Neuronal stem cell (in vitro differentiated cells): ENCODE data around the gene AMBRA1.
A peak's percentile ranks its signal among the peaks of the same experiment; 100 is the strongest.

Experiments
- DNase-seq: peaks from one replicate; pipeline ENCODE4 v3.0.0-alpha.2; 2013; ENCODE audit warnings: low spot score
- H2AFZ ChIP-seq: one replicate; pipeline ENCODE4 v1.6.1; 2013; ENCODE audit warnings: mild to moderate bottlenecking, low read length, inconsistent platforms
- H2AK5ac ChIP-seq: 2 replicates; pipeline ENCODE4 v1.6.1; 2013; ENCODE audit warnings: low read depth, mild to moderate bottlenecking, inconsistent platforms, low read length, moderate library complexity, mixed read lengths
- H2BK120ac ChIP-seq: 2 replicates; pipeline ENCODE4 v1.6.1; 2013; ENCODE audit warnings: low read depth, mild to moderate bottlenecking, inconsistent platforms, low read length, moderate library complexity, mixed read lengths
- H2BK12ac ChIP-seq: one replicate; pipeline ENCODE4 v1.6.1; 2013; ENCODE audit warnings: low read length, inconsistent platforms
- H2BK15ac ChIP-seq: 2 replicates; pipeline ENCODE4 v1.6.1; 2013; ENCODE audit warnings: mild to moderate bottlenecking, low read length, inconsistent platforms, mixed read lengths
- H2BK5ac ChIP-seq: one replicate; pipeline ENCODE4 v1.6.1; 2013; ENCODE audit warnings: inconsistent platforms, mild to moderate bottlenecking, low read length, moderate library complexity
- H3K14ac ChIP-seq: one replicate; pipeline ENCODE4 v1.6.1; 2013; ENCODE audit warnings: low read length, inconsistent platforms
- H3K18ac ChIP-seq: 2 replicates; pipeline ENCODE4 v1.6.1; 2013; ENCODE audit warnings: low read length, inconsistent platforms
- H3K23ac ChIP-seq: 2 replicates; pipeline ENCODE4 v1.6.1; 2013; ENCODE audit warnings: low read depth, mild to moderate bottlenecking, mixed read lengths, low read length, inconsistent platforms; ENCODE audit not compliant: poor library complexity
- H3K27ac ChIP-seq: replicated peaks from 3 replicates; pipeline ENCODE4 v1.5.1; 2013; ENCODE audit warnings: low read length, inconsistent platforms
- H3K27me3 ChIP-seq, 3 experiments: 2 replicates each; pipeline ENCODE4 v1.6.1; 2013; ENCODE audit warnings: low read length in 3 of 3, mild to moderate bottlenecking in 2 of 3, inconsistent platforms in 1 of 3, low read depth in 1 of 3, mixed read lengths in 1 of 3, moderate library complexity in 1 of 3; ENCODE audit not compliant: control insufficient read depth in 3 of 3, insufficient read depth in 3 of 3
- H3K36me3 ChIP-seq, 2 donors: replicated peaks in 1 of 2; 2 replicates each; pipeline ENCODE4 v1.6.1; 2013; ENCODE audit warnings: low read length in 2 of 2; ENCODE audit not compliant: control insufficient read depth in 2 of 2, insufficient read depth in 2 of 2
- H3K4ac ChIP-seq: 2 replicates; pipeline ENCODE4 v1.6.1; 2013; ENCODE audit warnings: inconsistent platforms, mild to moderate bottlenecking, low read length, moderate library complexity
- H3K4me1 ChIP-seq, 2 donors: 1 replicate in 1 of 2; 2 replicates in 1 of 2; pipeline ENCODE4 v1.6.1; 2013; ENCODE audit warnings: low read length in 2 of 2, low read depth in 1 of 2; ENCODE audit not compliant: control insufficient read depth in 2 of 2, insufficient read depth in 1 of 2
- H3K4me2 ChIP-seq: one replicate; pipeline ENCODE4 v1.6.1; 2013; ENCODE audit warnings: mild to moderate bottlenecking, low read length, inconsistent platforms; ENCODE audit not compliant: insufficient read depth, poor library complexity, severe bottlenecking
- H3K4me3 ChIP-seq, 2 donors: 2 replicates each; pipeline ENCODE4 v1.5.1; 2013; ENCODE audit warnings: low read length in 2 of 2, mild to moderate bottlenecking in 2 of 2, inconsistent platforms in 1 of 2, moderate library complexity in 1 of 2
- H3K79me1 ChIP-seq: one replicate; pipeline ENCODE4 v1.6.1; 2013; ENCODE audit warnings: low read depth, mild to moderate bottlenecking, inconsistent platforms, low read length, moderate library complexity
- H3K9ac ChIP-seq: one replicate; pipeline ENCODE4 v1.6.1; 2013; ENCODE audit warnings: mild to moderate bottlenecking, low read depth, low read length, inconsistent platforms; ENCODE audit not compliant: poor library complexity
- H3K9me3 ChIP-seq, 2 donors: replicated peaks in 1 of 2; 2 replicates each; pipeline versions ENCODE3 to v1.6.1; 2013; ENCODE audit warnings: low read length in 2 of 2, mild to moderate bottlenecking in 2 of 2, inconsistent platforms in 1 of 2, low read depth in 1 of 2, mixed read lengths in 1 of 2, moderate library complexity in 1 of 2; ENCODE audit not compliant: control insufficient read depth in 2 of 2, insufficient read depth in 1 of 2
- H4K8ac ChIP-seq: one replicate; pipeline ENCODE4 v1.6.1; 2013; ENCODE audit warnings: low read depth, mild to moderate bottlenecking, inconsistent platforms, low read length, moderate library complexity
- H4K91ac ChIP-seq: one replicate; pipeline ENCODE4 v1.6.1; 2013; ENCODE audit warnings: low read length, low read depth, mild to moderate bottlenecking, inconsistent platforms; ENCODE audit not compliant: poor library complexity
- WGBS, 2 donors: extraction: QIAGEN DNeasy Blood & Tissue Kit; methylation state at CpG; one replicate each; pipeline ENCODE4 v1.1.7; 2013; ENCODE audit warnings: missing lambda C conversion rate in 2 of 2, mixed read lengths in 1 of 2; ENCODE audit not compliant: insufficient read length in 2 of 2, insufficient replicate concordance in 1 of 2; ENCODE audit errors: extremely low coverage in 2 of 2; 5-methylcytosine and 5-hydroxymethylcytosine counted together

Gene AMBRA1

GRCh38 chr11:46438211-46438610 is 155.6 kb downstream of the AMBRA1 start:
- WGBS, 2 donors: no CpG with 5 or more reads among the region's 4 CpGs
- no peak overlapping the region for H2BK120ac ChIP-seq
- H3K4me1 ChIP-seq: no peaks in the 10 kb centered on the region

GRCh38 chr11:46437122-46437689 is 156.6 kb downstream of the AMBRA1 start:
- Histone ChIP-seq H4K91ac (no peak overlapping the region), H3K27me3 (no peaks in the 10 kb centered on the region), H3K36me3 (peaks cover 14 to 53% of the 10 kb centered on the region in 2 donors), H3K4me2 (no peak overlapping the region), H4K8ac (no peak overlapping the region), H3K79me1 (no peaks in the 10 kb centered on the region), H3K4ac (no peak overlapping the region), H3K9me3 (no peaks in the 10 kb centered on the region), H3K18ac (no peak overlapping the region), H3K27ac (no peak overlapping the region), H2AK5ac (no peak overlapping the region), H3K23ac (no peak overlapping the region), H2BK120ac (no peak overlapping the region), H3K14ac (no peak overlapping the region), H3K4me3 (no peak overlapping the region), H2BK5ac (no peak overlapping the region), H3K4me1 (no peaks in the 10 kb centered on the region), H2BK12ac (no peak overlapping the region), H2BK15ac (no peak overlapping the region), H2AFZ (no peak overlapping the region), H3K9ac (no peak overlapping the region)
- no CpG with 5 or more reads among the region's 6 CpGs for WGBS, 2 donors
- DNase-seq: no peak

More at GRCh38 chr11:46438211-46438610, 155.6 kb downstream of the AMBRA1 start:
- no peak overlapping the region for H3K4me2 ChIP-seq
- H2BK12ac ChIP-seq: no peak overlapping the region
- H3K9me3 ChIP-seq: no peaks in the 10 kb centered on the region
- H2AK5ac ChIP-seq: no peak overlapping the region
- no peaks in the 10 kb centered on the region for H3K79me1 ChIP-seq
- H3K27me3 ChIP-seq: no peaks in the 10 kb centered on the region
- H3K9ac ChIP-seq: no peak overlapping the region
- no peak overlapping the region for H3K27ac ChIP-seq
- no peak overlapping the region for H3K14ac ChIP-seq
- H3K36me3 ChIP-seq: peaks cover 12 to 52% of the 10 kb centered on the region in 2 donors
- no peak overlapping the region for H3K18ac ChIP-seq
- H3K23ac ChIP-seq: no peak overlapping the region
- no peak for DNase-seq
- no peak overlapping the region for H3K4me3 ChIP-seq
- no peak overlapping the region for H3K4ac ChIP-seq
- H4K91ac ChIP-seq: no peak overlapping the region
- no peak overlapping the region for H2BK15ac ChIP-seq
- H2AFZ ChIP-seq: no peak overlapping the region
- no peak overlapping the region for H4K8ac ChIP-seq
- H2BK5ac ChIP-seq: no peak overlapping the region

- no peaks in the 10 kb centered on the region for H3K4me1 ChIP-seq
- no peaks in the 10 kb centered on the region for H3K27me3 ChIP-seq
- no peak overlapping the region for H2BK120ac ChIP-seq
- H3K27ac ChIP-seq: no peak overlapping the region
- WGBS, 2 donors: no CpG with 5 or more reads among the region's 3 CpGs
- no peak overlapping the region for H3K9ac ChIP-seq
- H2BK15ac ChIP-seq: no peak overlapping the region
- no peak overlapping the region for H3K14ac ChIP-seq
- no peak overlapping the region for H3K4ac ChIP-seq
- H3K4me3 ChIP-seq: no peak overlapping the region
- H3K4me2 ChIP-seq: no peak overlapping the region
- no peaks in the 10 kb centered on the region for H3K9me3 ChIP-seq
- no peak overlapping the region for H3K23ac ChIP-seq
- H3K18ac ChIP-seq: no peak overlapping the region
- no peaks in the 10 kb centered on the region for H3K79me1 ChIP-seq
- H2AK5ac ChIP-seq: no peak overlapping the region
- H3K36me3 ChIP-seq: peaks cover 16 to 54% of the 10 kb centered on the region in 2 donors
- no peak for DNase-seq
- no peak overlapping the region for H4K8ac ChIP-seq
- H2AFZ ChIP-seq: no peak overlapping the region
- H2BK12ac ChIP-seq: no peak overlapping the region
- H4K91ac ChIP-seq: no peak overlapping the region
- no peak overlapping the region for H2BK5ac ChIP-seq
Measured at GRCh38 chr11:46436113-46436512, 157.7 kb downstream of the AMBRA1 start.

- no peak overlapping the region for H2AFZ ChIP-seq
- H3K4me1 ChIP-seq: no peaks in the 10 kb centered on the region
- H3K4ac ChIP-seq: no peak overlapping the region
- WGBS, 2 donors: no CpG with 5 or more reads among the region's 3 CpGs
- peaks cover 19 to 56% of the 10 kb centered on the region in 2 donors for H3K36me3 ChIP-seq
- no peak overlapping the region for H3K18ac ChIP-seq
- H3K9me3 ChIP-seq: no peaks in the 10 kb centered on the region
- H3K14ac ChIP-seq: no peak overlapping the region
- H2BK5ac ChIP-seq: no peak overlapping the region
- no peak overlapping the region for H2AK5ac ChIP-seq
- no peak overlapping the region for H3K27ac ChIP-seq
- peak overlapping the region in 1 of 2 donors; percentile 62 for H3K4me3 ChIP-seq
- no peak overlapping the region for H2BK15ac ChIP-seq
- peak overlapping the region; percentile 70 for H3K9ac ChIP-seq
- no peak for DNase-seq
- H2BK120ac ChIP-seq: no peak overlapping the region
- H3K79me1 ChIP-seq: no peaks in the 10 kb centered on the region
- H3K4me2 ChIP-seq: no peak overlapping the region
- no peak overlapping the region for H4K8ac ChIP-seq
- no peaks in the 10 kb centered on the region for H3K27me3 ChIP-seq
- no peak overlapping the region for H2BK12ac ChIP-seq
- no peak overlapping the region for H3K23ac ChIP-seq
- H4K91ac ChIP-seq: no peak overlapping the region
Measured at GRCh38 chr11:46435679-46436078, 158.1 kb downstream of the AMBRA1 start.
